HG02623 (cell line): ENCODE measurements around the gene MAST1.
"Not testable (repeated sequence)": the region's sequence is repeated elsewhere in the genome, so short reads cannot be mapped to it uniquely, and the experiment has no call there.

Experiments used
- ATAC-seq: cut with Tn5 transposase; IDR thresholded peaks from one replicate; pipeline ENCODE4 v1.9.1; 2021; ENCODE audit warnings: moderate library complexity; ENCODE audit not compliant: unreplicated experiment

Gene MAST1

GRCh38 chr19:12838182-12838885 lies at the start of gene MAST1:
MAST1 (plus strand) TSS chr19:12838515; CDS start chr19:12838573, 58 bp downstream.
- ATAC-seq, result no peak

GRCh38 chr19:12788682-12789097 lies 49.6 kb upstream of the MAST1 start:
- no peak for ATAC-seq

DNA sequence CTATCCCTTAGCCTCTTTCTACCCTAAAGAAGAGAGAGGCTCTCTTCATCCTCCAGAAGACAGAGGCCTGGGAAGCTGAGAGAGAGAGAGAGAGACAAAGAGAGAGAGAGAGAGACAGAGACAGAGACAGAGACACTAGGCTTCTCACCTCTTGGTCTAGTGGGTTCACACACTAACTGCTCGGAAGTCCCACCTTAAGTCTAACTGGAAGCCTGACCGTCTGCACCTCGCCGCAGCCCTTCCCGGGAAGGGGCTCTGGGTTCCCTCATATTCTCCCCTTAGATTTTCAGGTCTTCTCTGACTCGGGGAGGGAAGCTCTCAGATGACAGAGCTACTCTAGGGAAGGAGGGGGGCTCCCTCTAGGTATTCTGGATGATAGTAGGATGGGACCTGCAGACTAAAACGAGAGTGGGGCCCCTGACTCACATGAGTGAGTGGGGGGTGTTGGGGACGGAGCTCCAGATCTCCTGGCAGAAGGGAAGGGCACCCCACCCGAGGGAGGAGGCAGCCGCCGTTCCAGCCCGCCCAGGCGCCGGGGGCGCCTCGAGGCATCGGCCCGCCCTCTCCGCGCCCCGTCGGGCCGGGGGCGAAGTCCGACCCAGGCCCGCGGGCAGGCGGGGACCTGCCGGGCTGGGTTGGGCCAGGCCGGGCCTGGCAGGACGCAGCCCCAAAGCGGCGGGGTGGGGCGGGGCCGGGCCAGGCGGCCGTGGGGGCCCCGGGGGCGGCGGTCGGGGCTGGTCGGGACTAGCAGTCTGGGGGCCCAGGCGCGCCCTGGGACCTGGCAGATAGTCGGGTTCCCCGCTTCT lies 49.0 kb upstream of the MAST1 start:
- ATAC-seq, result no peak

DNA sequence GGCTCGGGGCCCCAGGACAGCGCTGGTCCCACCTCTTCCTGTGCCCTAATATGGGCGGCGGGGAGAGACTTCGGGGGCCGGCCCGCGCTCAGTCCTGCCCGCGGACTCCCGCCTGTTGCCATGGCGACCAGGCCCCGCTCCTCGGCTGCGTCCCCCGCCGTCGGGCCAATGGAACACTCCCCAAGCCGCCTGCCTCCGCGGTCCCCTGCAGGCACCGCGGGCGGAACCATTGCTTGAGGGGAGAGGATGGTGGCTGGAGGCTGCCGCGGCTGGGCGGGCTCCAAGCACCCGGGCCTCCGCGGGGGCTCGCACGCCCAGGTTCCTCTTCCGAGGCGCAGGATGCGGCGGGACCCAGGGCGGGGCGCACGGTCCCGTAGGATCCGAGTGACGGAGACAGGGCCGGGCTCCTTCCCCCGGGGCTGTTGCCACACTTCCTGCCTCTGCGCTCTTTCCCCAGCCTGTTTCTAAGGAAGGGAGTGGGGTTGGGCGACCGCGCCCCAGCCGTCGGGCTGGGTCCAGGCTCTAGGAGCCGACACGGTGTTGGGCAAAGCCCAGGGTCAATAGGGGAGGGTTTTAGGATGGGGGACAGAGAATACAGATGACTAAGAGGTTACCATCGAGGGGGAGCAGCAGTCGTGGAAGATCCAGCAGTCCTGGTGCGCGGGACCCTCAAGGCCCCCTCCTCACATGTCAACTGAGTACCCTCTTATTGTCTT lies 48.3 kb upstream of the MAST1 start:
- ATAC-seq, result peak; percentile 31

DNA sequence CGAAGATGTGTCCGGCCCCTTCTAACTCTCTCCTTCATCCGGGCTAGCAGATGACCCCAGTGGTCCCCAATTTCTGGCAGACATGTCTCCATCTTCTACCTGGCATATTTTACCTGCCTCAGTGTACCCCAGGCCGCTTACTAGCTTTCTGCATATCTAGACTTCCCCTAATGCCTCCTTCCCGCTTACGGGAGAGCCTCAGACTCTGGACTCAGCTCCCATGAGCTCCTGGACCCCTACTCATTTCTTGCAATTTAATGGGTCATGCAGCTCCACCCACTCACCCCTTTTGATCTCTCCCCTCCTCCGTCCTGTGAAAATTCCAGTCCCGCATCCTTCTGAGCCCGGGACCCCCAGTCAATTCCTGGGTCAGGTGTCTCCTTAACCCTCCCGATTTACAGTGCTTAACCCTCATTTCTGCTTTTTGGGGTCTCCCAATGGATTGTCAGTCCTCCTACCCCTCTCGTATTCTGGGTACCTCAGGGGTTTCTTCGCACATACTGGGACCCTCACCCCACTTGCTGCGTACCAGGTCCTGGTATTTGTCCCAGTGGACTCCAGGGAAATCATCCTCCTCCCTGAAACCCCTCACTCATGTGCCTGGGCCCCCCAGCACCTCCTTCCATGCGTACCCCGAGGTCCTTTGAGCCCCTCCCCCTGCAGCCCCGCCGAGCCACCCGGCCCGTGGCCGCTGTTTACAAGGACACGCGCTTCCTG lies 47.5 kb upstream of the MAST1 start:
- no peak for ATAC-seq

GRCh38 chr19:12791345-12792050 lies 46.8 kb upstream of the MAST1 start, which contains the start of gene JUNB:
JUNB (plus strand) TSS chr19:12791486; CDS start chr19:12791772, 286 bp downstream.
- ATAC-seq, result peak; percentile 31

DNA sequence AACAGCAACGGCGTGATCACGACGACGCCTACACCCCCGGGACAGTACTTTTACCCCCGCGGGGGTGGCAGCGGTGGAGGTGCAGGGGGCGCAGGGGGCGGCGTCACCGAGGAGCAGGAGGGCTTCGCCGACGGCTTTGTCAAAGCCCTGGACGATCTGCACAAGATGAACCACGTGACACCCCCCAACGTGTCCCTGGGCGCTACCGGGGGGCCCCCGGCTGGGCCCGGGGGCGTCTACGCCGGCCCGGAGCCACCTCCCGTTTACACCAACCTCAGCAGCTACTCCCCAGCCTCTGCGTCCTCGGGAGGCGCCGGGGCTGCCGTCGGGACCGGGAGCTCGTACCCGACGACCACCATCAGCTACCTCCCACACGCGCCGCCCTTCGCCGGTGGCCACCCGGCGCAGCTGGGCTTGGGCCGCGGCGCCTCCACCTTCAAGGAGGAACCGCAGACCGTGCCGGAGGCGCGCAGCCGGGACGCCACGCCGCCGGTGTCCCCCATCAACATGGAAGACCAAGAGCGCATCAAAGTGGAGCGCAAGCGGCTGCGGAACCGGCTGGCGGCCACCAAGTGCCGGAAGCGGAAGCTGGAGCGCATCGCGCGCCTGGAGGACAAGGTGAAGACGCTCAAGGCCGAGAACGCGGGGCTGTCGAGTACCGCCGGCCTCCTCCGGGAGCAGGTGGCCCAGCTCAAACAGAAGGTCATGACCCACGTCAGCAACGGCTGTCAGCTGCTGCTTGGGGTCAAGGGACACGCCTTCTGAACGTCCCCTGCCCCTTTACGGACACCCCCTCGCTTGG lies 46.1 kb upstream of the MAST1 start:
- no peak for ATAC-seq

- no peak for ATAC-seq
These were observed 45.4 kb upstream of the MAST1 start for GRCh38 chr19:12792853-12793289.

DNA sequence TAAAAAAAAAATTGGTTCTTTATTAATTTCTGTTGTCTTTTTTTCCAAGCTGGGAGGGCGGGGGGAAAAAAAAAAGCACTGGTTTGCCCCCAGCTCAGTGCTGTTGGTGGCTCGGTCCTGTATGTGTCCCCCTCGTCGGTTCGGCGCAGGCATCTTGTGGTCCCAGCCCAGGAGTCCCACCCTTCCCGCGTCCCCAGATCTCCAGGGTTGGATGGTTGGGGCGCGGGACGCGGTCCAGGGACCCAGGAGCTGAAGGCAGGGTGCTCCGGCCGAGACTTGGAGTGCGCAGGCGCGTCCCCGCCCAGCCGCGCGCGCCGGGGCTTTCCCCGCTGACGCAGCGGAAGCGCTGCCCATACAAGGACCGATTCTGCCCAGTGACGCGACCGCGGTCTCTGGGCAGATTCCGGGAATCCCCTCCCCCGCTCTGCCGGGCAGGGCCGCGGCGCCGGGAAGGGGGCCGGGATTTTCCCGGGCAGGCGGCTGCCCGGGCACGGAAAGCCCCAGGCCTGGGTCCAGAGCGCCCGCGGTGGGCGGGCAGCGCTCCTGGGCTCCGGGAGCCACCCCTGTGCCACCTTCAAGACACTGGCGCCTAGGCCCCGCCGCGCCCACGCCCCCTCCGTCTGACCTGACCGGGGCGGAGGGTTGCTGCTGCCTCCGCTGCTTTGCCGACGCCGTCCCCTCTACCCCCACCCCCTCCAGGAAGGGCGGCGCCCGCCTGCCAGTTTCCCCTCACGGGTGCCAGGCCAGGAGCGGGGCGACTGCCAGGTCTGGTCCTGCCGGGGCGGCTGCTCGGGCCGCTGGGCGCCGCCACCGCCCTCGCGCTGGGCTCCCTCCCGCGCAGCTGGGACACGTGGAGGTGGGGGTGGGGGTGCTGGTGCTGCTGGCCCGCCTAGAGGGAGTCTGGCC lies 44.8 kb upstream of the MAST1 start:
- ATAC-seq, result peak; percentile 22

- ATAC-seq, result no peak
These were observed 43.9 kb upstream of the MAST1 start for GRCh38 chr19:12794196-12794941.

DNA sequence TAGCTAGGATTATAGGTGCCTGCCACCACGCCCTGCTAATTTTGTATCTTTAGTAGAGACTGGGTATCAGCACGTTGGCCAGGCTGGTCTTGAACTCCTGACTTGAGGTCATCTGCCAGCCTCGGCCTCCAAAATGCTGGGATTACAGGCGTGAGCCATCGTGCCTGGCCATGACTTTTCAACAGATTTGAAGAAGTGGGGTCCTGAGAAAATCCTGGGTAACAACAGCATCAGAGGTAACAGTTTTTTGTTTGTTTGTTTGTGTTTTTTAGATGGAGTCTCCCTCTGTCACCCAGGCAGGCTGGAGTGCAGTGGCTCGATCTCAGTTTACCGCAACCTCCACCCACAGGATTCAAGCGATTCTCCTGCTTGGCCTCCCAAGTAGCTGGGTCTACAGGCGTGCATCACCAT lies 43.3 kb upstream of the MAST1 start:
- no peak for ATAC-seq

DNA sequence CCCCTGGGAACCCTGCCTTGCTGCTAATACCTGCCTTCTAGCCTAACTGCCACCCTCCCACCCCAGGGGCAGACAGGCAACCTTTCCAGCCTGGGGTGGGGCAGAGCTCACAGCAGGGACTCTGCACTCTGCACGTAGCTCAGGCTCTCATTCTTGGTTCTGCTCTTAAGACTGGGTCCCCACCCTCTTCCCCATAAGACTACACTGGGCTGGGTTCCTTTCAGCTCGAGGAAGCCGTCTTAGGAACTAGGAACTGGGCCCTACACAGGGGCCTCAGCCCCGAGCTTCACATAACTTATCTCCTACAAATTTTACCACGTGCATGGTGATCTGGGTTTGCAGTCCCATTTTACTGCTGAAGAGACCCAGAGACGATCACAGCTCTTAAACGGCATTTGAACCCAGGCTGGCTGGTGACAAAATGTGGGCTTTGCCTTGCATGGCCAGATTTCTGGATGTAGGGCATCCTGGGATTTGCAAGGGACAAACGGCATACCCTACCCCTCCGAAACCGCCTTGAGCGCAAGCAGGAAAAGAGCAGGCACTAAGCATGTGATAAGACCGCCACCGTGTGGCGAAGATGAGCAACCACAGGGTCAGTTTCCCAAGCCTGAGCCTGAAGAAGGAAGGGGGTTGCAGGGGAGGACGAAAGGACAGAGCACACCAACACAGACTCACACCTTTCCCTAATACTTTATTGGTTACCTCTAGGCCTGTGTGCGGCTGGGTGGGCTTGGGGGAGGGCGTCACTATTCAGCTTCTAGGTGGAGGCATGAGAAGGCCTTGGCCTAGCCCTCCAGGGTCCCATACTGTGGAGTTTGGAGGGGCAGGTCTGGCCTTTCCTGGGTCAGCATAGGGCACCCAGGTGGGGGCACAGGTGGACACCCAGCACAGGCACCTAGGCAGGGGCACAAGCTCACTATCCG lies 41.9 kb upstream of the MAST1 start:
- no peak for ATAC-seq

- no peak for ATAC-seq
These were observed 41.2 kb upstream of the MAST1 start for GRCh38 chr19:12797141-12797587.

DNA sequence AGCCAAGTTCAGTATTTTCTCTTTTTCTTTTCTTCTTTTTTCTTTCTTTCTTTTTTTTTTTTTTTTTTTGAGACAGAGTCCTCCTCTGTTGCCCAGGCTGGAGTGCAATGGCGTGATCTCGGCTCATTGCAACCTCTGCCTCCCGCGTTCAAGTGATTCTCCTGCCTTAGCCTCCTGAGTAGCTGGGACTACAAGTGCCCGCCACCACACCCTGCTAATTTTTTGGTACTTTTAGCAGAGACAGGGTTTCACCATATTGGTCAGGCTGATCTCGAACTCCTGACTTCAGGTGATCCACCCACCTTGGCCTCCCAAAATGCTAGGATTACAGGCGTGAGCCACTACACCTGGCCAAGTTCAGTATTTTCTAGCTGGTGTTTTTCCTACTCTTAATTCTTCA lies 40.7 kb upstream of the MAST1 start:
- ATAC-seq, result not testable (repeated sequence)

- ATAC-seq, result no peak
These were observed 38.4 kb upstream of the MAST1 start for GRCh38 chr19:12799742-12800465.

GRCh38 chr19:12800466-12800770 lies 37.9 kb upstream of the MAST1 start:
- ATAC-seq, result no peak
